Breast epithelium (tissue), 4 donors: Measurements from ENCODE around the gene LIME1. TPM values are rescaled to one million over a fixed set of nuclear protein-coding genes. Genes with fewer than 3 reads are reported as not detected.
"Not testable (repeated sequence)": the region's sequence is repeated elsewhere in the genome, so short reads cannot be mapped to it uniquely, and the experiment has no call there.

Experiments used
- DNase-seq, 2 donors: peaks; one replicate each; pipeline ENCODE4 v3.0.0-alpha.2; 2019; ENCODE audit warnings: low spot score in 2 of 2
- H3K27ac ChIP-seq, 2 donors: fragments of 200-600 bp; sonication (generic) in 1 of 2; one replicate each; pipeline ENCODE4 v1.5.1; 2016 to 2019; ENCODE audit warnings: mild to moderate bottlenecking in 1 of 2
- H3K27me3 ChIP-seq, 2 donors: fragments of 200-600 bp; sonication (generic) in 1 of 2; one replicate each; pipeline versions ENCODE4 v1.5.1 to v1.6.0; 2017 to 2019; ENCODE audit warnings: control low read depth in 1 of 2, mild to moderate bottlenecking in 1 of 2
- H3K36me3 ChIP-seq: fragments of 200-600 bp; one replicate; pipeline ENCODE4 v1.5.1; 2019
- H3K4me1 ChIP-seq, 2 donors: fragments of 200-600 bp; sonication (generic); one replicate each; pipeline ENCODE4 v1.5.1; 2016 to 2019; ENCODE audit warnings: control low read depth in 1 of 2
- H3K4me3 ChIP-seq, 3 donors: fragments of 200-600 bp; sonication (generic); 1 replicate in 2 of 3; 2 replicates in 1 of 3; pipeline ENCODE4 v1.5.1; 2016 to 2019; ENCODE audit warnings: mild to moderate bottlenecking in 3 of 3, moderate library complexity in 2 of 3
- H3K9me3 ChIP-seq, 2 donors: fragments of 200-600 bp; sonication (generic) in 1 of 2; one replicate each; pipeline ENCODE4 v1.5.1; 2016 to 2019; ENCODE audit warnings: control low read depth in 1 of 2
- CTCF ChIP-seq, 3 donors: fragments of 450-650 bp; IDR thresholded peaks; one replicate each; pipeline ENCODE4 v1.5.1; 2016 to 2017; ENCODE audit warnings: antibody characterized with exemption in 3 of 3, mild to moderate bottlenecking in 3 of 3, moderate library complexity in 3 of 3
- POLR2A ChIP-seq: fragments of 450-650 bp; IDR thresholded peaks from one replicate; pipeline ENCODE4 v1.6.1; 2016; ENCODE audit warnings: antibody characterized with exemption, mild to moderate bottlenecking, moderate library complexity
- POLR2AphosphoS5 ChIP-seq, 3 donors: sonication (generic); formaldehyde crosslinking; IDR thresholded peaks; one replicate each; pipeline ENCODE4 v1.6.1; 2017; ENCODE audit warnings: antibody characterized with exemption in 3 of 3
- intact Hi-C: fragments of 100-400 bp; cut with DNase I; formaldehyde crosslinking; loops from one replicate; pipeline ENCODE4 v1.15.1; 2023; ENCODE audit warnings: low total_unique reads
- total RNA-seq, 3 donors: library from RNA; depleted of rRNA; stranded (reverse); fragments of >200 nt; gene quantifications; one replicate each; pipeline ENCODE4 v1.1.0, GENCODE V29; 2016

The LIME1 gene
- total RNA-seq, 3 donors from 2014 or later = 7.0 to 16.7 (median 12.0) TPM

- intact Hi-C loops = no loop called here
- no peaks in the 10 kb centered on the region for H3K36me3 ChIP-seq
- H3K27me3 ChIP-seq = no peaks in the 10 kb centered on the region
- no peak overlapping the region for H3K4me3 ChIP-seq
- peaks cover 16 to 23% of the 10 kb centered on the region in 2 donors for H3K9me3 ChIP-seq
- no peaks in the 10 kb centered on the region for H3K4me1 ChIP-seq
- TF ChIP-seq POLR2AphosphoS5 (IDR thresholded peaks at IDR 0.05) (no peak), POLR2A (no peak), CTCF (IDR thresholded peaks at IDR 0.05) (no peak)
- H3K27ac ChIP-seq = no peak overlapping the region
- no peak for DNase-seq
Observed at GRCh38 chr20:63718996-63719395, 17.5 kb upstream of the LIME1 start.

DNA sequence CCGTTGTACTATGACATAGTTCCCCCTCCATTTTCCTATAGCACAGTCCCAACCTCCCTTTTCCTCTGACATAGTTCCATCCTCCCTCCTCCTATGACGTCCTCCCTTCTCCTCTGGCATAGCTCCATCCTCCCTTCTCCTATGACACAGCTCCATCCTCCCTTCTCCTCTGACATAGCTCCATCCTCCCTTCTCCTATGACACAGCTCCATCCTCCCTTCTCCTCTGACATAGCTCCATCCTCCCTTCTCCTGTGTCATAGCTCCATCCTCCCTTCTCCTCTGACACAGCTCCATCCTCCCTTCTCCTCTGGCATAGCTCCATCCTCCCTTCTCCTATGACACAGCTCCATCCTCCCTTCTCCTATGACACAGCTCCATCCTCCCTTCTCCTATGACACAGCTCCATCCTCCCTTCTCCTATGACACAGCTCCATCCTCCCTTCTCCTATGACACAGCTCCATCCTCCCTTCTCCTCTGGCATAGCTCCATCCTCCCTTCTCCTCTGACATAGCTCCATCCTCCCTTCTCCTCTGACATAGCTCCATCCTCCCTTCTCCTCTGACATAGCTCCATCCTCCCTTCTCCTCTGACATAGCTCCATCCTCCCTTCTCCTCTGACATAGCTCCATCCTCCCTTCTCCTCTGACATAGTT lies 13.4 kb upstream of the LIME1 start:
- H3K27me3 ChIP-seq, intact Hi-C loops, H3K27ac ChIP-seq, H3K36me3 ChIP-seq, H3K4me3 ChIP-seq, DNase-seq, H3K4me1 ChIP-seq: not testable (repeated sequence)
- H3K9me3 ChIP-seq = peaks cover 16 to 25% of the 10 kb centered on the region in 2 donors

DNA sequence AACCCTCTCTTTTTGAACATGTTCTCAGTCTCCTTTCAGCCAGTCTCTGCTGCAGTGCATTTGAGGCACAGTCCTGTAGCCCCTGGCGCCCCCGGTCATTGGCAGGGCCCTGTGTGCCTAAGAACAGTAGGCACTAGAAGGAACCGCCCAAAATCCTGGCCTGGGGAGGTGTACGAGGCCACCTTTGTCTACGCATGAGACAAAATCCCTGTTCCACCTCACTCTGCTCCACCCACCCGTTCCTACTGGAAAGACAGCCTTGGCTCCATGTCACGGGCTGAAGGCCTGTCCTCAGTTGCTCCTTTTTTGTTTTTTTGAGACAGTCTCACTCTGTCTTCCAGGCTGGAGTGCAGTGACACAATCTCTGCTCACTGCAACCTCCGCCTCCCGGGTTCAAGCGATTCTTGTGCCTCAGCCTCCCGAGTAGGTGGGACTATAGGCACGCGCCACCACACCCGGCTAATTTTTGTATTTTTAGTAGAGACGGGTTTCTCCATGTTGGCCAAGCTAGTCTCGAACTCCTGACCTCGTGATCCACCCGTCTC lies 6.2 kb upstream of the LIME1 start:
- DNase-seq, H3K36me3 ChIP-seq, H3K27ac ChIP-seq: not testable (repeated sequence)

DNA sequence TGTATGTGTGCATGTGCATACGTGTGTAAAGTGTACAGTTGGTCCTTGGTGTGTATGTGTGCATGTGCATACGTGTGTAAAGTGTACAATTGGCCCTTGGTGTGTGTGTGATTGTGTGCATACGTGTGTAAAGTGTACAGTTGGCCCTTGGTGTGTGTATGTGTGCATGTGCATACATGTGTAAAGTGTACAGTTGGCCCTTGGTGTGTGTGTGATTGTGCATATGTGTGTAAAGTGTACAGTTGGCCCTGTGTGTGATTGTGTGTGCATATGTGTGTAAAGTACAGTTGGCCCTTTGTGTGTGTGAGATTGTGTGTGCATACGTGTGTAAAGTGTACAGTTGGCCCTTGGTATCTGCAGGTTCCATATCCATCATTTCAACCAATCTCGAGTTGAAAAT lies 5.1 kb upstream of the LIME1 start:
- intact Hi-C loops = no loop called here
- H3K9me3 ChIP-seq = no peaks in the 10 kb centered on the region
- no peak for TF ChIP-seq POLR2AphosphoS5 (IDR thresholded peaks at IDR 0.05)
- TF ChIP-seq CTCF (IDR thresholded peaks at IDR 0.05) = no peak
- no peak for TF ChIP-seq POLR2A
- no peak overlapping the region for H3K4me3 ChIP-seq
- H3K27me3 ChIP-seq = no peaks in the 10 kb centered on the region
- DNase-seq = no peak
- H3K4me1 ChIP-seq = no peaks in the 10 kb centered on the region
- no peak overlapping the region for H3K27ac ChIP-seq
- H3K36me3 ChIP-seq = no peaks in the 10 kb centered on the region

More for the DNA sequence above, 6.2 kb upstream of the LIME1 start:
- H3K9me3 ChIP-seq, H3K27me3 ChIP-seq, intact Hi-C loops, H3K4me1 ChIP-seq, H3K4me3 ChIP-seq: not testable (repeated sequence)

DNA sequence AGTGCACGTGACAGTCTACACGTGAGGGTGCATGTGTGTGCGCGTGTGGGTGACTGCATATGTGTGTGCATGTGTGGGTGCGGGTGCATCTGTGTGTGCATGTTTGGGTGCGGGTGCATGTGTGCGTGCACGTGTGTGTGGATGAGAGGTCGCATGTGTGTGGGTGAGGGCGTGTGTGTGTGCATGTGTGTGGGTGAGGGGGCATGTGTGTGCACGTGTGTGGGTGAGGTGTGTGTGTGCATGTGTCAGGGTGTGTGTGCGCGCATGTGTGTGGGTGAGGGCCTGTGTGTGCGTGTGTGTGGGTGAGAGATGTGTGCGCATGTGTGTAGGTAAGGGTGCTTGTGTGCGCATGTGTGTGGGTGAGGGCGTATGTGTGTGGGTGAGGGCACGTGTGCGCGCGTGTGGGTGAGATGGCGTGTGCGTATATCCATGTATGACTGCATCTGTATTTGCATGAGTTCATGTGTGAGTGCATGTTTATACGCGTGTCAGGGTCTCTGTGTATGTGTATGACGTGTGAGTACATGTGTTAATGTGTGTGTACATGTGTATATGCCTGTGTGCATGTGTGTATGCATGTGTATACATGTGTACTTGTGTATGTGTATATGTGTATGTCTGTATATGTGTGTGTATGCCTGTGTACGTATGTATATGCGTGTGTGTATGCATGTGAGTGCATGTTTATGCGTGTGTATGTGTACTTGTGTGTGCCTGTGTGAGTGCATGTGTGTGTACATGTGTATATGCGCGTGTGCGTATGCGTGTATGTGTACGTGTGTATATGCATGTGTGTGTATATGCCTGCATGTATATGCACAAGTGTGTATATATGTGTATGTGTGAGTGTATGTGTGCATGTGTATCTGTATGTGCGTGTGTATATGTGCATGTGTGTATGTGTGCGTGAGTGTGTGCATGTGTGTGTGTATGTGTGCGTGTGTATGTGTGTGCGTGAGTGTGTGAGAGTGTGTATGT lies 4.1 kb upstream of the LIME1 start:
- Histone ChIP-seq H3K9me3 (no peaks in the 10 kb centered on the region), H3K27me3 (no peaks in the 10 kb centered on the region), H3K27ac (no peak overlapping the region), H3K36me3 (no peaks in the 10 kb centered on the region), H3K4me3 (no peak overlapping the region), H3K4me1 (peaks cover 0 to 2% of the 10 kb centered on the region in 2 donors)
- DNase-seq = no peak
- intact Hi-C loops = no loop called here
- TF ChIP-seq POLR2A = no peak
- no peak for TF ChIP-seq CTCF (IDR thresholded peaks at IDR 0.05)
- no peak for TF ChIP-seq POLR2AphosphoS5 (IDR thresholded peaks at IDR 0.05)

- no peak for DNase-seq
- TF ChIP-seq POLR2A (no peak), POLR2AphosphoS5 (IDR thresholded peaks at IDR 0.05) (no peak), CTCF (IDR thresholded peaks at IDR 0.05) (no peak)
- Histone ChIP-seq H3K4me3 (no peak overlapping the region), H3K4me1 (peaks cover 6 to 7% of the 10 kb centered on the region in 2 donors), H3K27ac (no peak overlapping the region), H3K9me3 (no peaks in the 10 kb centered on the region), H3K36me3 (no peaks in the 10 kb centered on the region), H3K27me3 (no peaks in the 10 kb centered on the region)
- intact Hi-C loops = no loop called here
Observed at GRCh38 chr20:63733117-63733516, 3.3 kb upstream of the LIME1 start.
